IMR-90 (cell line): Measurements from ENCODE around the gene OR10G2.

ENCODE experiments used
- CTCF ChIP-seq: conservative IDR thresholded peaks from 2 replicates; pipeline ENCODE4 v1.5.1; 2012; ENCODE audit warnings: mild to moderate bottlenecking, low read depth, low read length, improper control_type of control experiment
- MXI1 ChIP-seq: IDR thresholded peaks from 2 replicates; pipeline ENCODE4 v1.6.1; 2012; ENCODE audit warnings: low read depth, mild to moderate bottlenecking, low read length, moderate library complexity, borderline replicate concordance
- POLR2A ChIP-seq: IDR thresholded peaks from 2 replicates; pipeline ENCODE4 v1.6.1; 2012; ENCODE audit warnings: mild to moderate bottlenecking, low read depth, low read length
- RFX5 ChIP-seq: IDR thresholded peaks from 2 replicates; pipeline ENCODE4 v1.8.0; 2012; ENCODE audit warnings: low read depth, mild to moderate bottlenecking, low read length, moderate library complexity

- no peak for TF ChIP-seq CTCF
- no peak for TF ChIP-seq POLR2A
- no peak for TF ChIP-seq RFX5
- TF ChIP-seq MXI1 = no peak
Measured at GRCh38 chr14:21669284-21669683, 34.5 kb upstream of the OR10G2 start.
